GM04504 (cell line): ENCODE data around the gene IGFL4.

Experiments used
- DNase-seq: peaks from one replicate; pipeline ENCODE4 v3.0.0-alpha.2; 2012; ENCODE audit warnings: low read depth

Gene IGFL4

GRCh38 chr19:46063201-46063600 lies 22.4 kb upstream of the IGFL4 start:
- no peak for DNase-seq

GRCh38 chr19:46060012-46060411 lies 19.2 kb upstream of the IGFL4 start:
- no peak for DNase-seq

- DNase-seq, result no peak
Observed at GRCh38 chr19:46058778-46059177, 18.0 kb upstream of the IGFL4 start.

DNA sequence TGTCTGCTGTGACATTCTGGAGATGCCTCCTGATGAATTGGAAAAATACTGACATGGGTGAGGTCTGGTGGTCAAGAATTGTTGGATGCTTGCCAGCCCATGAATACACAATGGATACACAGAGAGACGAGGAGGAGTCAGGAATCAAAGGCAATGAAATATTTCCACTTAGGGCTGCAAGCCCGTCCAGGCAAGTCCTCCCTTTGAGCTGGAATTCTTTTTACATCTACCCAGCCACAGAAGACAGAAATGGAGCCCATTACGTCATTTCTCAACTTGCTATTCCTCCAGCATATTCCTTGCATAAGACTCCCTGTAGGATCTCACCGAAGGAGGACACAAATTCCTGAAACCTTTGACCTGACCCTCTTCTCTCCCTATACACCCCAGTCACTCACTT lies 15.7 kb upstream of the IGFL4 start:
- DNase-seq, result no peak

GRCh38 chr19:46052896-46053295 lies 12.1 kb upstream of the IGFL4 start:
- DNase-seq, result no peak

- DNase-seq, result no peak
Observed at GRCh38 chr19:46049597-46049996, 8.8 kb upstream of the IGFL4 start.

GRCh38 chr19:46043519-46043918 lies 2.7 kb upstream of the IGFL4 start:
- DNase-seq, result no peak

- no peak for DNase-seq
Observed at GRCh38 chr19:46042252-46042883, 1.6 kb upstream of the IGFL4 start.

DNA sequence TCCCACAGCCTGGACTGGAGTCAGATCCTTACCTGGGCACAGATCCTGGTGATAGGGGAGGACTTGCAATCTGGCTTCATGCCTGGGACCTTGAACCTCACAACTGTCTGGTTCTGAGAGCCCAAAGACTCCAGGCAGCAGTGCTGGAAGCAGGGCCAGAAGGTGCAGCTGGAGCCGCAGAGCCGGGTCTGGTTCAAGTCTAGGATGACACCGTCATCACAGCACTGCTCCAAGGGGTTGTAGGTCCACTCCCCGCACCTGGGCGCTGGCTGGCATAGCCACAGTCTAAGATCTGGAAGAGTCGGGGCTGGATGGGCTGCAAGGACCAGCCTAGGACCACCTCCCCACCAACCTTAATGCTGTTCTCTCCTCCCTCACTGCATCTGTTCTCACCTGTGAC lies 677 bp downstream of the IGFL4 start:
- DNase-seq, result no peak

DNA sequence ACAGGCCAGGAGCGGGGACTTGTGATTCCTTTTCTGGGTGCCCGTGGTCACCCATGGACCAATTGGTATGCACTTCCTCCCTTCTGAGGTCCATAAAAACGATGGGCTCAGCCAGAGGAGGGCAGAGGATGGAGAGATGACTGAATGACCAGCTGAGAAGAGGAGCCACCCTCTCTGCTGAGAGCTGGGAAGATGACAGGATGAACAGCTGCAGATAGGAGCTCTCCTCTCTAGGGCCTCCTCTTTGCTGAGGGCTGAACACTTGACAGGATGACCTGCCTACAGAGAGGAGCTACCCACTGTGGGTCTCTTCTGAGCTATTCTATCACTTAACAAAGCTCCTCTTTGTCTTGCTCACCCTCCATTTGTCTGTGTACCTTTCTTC lies 4.1 kb downstream of the IGFL4 start:
- no peak for DNase-seq

- no peak for DNase-seq
Observed at GRCh38 chr19:46035986-46036743, 4.6 kb downstream of the IGFL4 start.

DNA sequence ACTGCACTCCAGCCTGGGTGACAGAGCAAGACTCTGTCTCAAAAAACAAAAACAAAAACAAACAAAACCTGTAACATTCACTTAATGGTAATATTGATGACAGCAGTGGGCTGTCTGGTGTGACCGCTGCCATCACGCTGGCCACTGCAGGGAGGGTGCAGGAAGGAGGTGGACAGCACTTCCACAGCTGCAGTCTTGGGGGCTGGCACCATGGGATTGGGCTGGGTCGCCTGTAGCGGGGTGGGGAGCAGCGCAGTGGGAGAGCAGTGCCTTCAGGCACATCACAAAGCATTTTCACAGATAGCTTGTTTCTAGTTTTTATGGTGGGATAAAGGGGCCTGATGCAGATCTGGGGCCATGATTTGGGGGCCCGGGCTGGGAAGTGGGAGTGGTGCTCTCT lies 5.3 kb downstream of the IGFL4 start:
- DNase-seq, result no peak

DNA sequence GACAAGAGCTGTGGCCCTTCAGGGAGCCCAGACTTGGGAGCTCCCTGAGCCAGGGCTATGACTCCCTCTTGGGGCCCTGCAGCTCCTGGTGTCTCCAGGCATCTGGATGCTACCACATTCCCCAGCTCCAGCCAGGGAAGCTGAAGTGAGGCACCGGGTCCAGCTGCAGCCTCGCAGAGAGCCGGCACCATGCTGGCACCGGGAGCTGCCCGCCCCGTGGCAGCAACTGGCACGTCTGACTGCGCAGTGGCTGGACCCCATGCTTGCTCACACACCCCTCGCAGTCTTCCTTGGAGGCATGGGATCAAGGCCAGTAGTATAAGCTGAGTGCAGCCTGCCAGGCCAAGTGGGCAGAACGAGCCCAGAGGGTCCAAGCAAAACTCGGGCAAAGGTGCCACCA lies 7.4 kb downstream of the IGFL4 start:
- DNase-seq, result no peak

- DNase-seq, result no peak
Observed at GRCh38 chr19:46032597-46033025, 8.2 kb downstream of the IGFL4 start.

GRCh38 chr19:46031781-46032596 lies 8.8 kb downstream of the IGFL4 start:
- DNase-seq, result no peak

GRCh38 chr19:46030812-46031550 lies 9.8 kb downstream of the IGFL4 start:
- no peak for DNase-seq

- no peak for DNase-seq
Observed at GRCh38 chr19:46025835-46026234, 15.0 kb downstream of the IGFL4 start.

DNA sequence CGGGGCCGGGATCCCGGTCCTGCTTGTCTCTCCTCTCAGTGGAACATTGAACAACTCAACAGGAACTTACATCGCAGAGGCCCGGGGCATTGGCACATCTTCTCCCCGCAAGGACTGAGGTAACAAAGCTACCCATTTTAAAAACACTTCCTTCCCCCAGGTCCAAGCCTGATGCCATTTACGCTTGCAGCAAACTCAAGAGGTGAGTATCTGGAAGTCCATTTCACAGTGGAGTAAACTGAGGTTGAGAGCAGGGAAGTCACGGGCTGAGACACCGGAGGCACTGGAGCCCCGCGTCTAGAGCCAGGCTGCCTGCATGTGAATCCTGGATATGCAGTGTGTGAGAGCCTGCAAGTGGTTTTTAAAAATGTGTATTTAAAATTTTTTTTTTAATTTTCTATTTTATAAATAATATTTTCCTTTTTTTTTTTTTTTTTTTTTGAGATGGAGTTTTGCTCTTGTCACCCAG lies 17.5 kb downstream of the IGFL4 start:
- no peak for DNase-seq

- no peak for DNase-seq
Observed at GRCh38 chr19:46022431-46023310, 18.1 kb downstream of the IGFL4 start, which contains the start of gene PGLYRP1. Gene PGLYRP1, minus strand, starts transcription at chr19:46023053. Its CDS starts 32 bp downstream, at chr19:46023021.

- no peak for DNase-seq
Observed at GRCh38 chr19:46022061-46022430, 18.8 kb downstream of the IGFL4 start.

DNA sequence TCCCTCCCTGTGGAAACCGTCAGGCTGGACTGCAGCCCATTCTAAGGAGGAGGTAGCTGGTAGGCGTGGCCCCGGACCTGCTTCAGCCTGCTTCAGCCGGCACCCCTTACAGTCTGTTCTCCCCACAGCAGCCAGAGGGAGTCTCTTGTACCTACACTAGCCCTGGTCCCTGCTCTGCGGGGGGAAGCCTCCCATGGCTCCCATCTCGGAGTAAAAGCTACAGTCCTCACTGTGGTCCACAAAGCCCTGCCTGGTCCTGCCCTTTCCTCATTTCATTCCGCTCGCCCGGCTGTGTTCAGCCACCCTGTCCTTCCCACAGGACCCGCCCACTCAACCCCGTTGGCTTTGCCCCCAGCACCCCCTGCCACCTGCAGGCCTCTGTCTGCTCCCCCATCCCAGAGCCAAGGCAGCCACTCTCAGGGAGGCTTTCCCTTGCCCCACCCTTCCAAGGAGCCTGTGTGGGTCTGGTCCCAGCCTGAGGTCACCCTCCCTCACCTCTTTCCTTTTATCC lies 19.2 kb downstream of the IGFL4 start:
- DNase-seq, result no peak
